H9 (cell line): ENCODE measurements around the gene PACRGL. TPM values are rescaled to one million over a fixed set of nuclear protein-coding genes. Genes with fewer than 3 reads are reported as not detected.

Experiments used
- DNase-seq: peaks from one replicate; pipeline ENCODE4 v3.0.0-alpha.2; 2017
- H2AFZ ChIP-seq: one replicate; pipeline ENCODE4 v1.6.1; 2013; ENCODE audit warnings: mild to moderate bottlenecking, low read length, control low read depth, moderate library complexity
- H2AK5ac ChIP-seq: 2 replicates; pipeline ENCODE4 v1.6.1; 2013; ENCODE audit warnings: low read length, control low read depth, mixed read lengths; ENCODE audit not compliant: insufficient read length
- H2BK120ac ChIP-seq: one replicate; pipeline ENCODE4 v1.6.1; 2013; ENCODE audit warnings: low read depth, mild to moderate bottlenecking, low read length, control low read depth, inconsistent platforms; ENCODE audit not compliant: poor library complexity, severe bottlenecking
- H2BK12ac ChIP-seq: 2 replicates; pipeline ENCODE4 v1.6.1; 2013; ENCODE audit warnings: low read length, control low read depth, mixed read lengths, low read depth; ENCODE audit not compliant: insufficient read length
- H2BK15ac ChIP-seq: 2 replicates; pipeline ENCODE4 v1.6.1; 2013; ENCODE audit warnings: low read depth, low read length, control low read depth
- H2BK20ac ChIP-seq: one replicate; pipeline ENCODE4 v1.6.1; 2013; ENCODE audit warnings: low read depth, mild to moderate bottlenecking, low read length, control low read depth, inconsistent platforms; ENCODE audit not compliant: poor library complexity, severe bottlenecking
- H2BK5ac ChIP-seq: 2 replicates; pipeline ENCODE4 v1.6.1; 2013; ENCODE audit warnings: low read length, control low read depth, mixed read lengths; ENCODE audit not compliant: insufficient read length
- H3K14ac ChIP-seq: 2 replicates; pipeline ENCODE4 v1.6.1; 2013; ENCODE audit warnings: low read length, control low read depth; ENCODE audit not compliant: insufficient read depth
- H3K18ac ChIP-seq: 2 replicates; pipeline ENCODE4 v1.6.1; 2013; ENCODE audit warnings: low read depth, mild to moderate bottlenecking, mixed read lengths, low read length, control low read depth; ENCODE audit not compliant: insufficient read length
- H3K23ac ChIP-seq: 2 replicates; pipeline ENCODE4 v1.6.1; 2013; ENCODE audit warnings: low read length, control low read depth, mixed read lengths, low read depth; ENCODE audit not compliant: insufficient read length
- H3K23me2 ChIP-seq: 2 replicates; pipeline ENCODE4 v1.6.1; 2013; ENCODE audit warnings: low read depth, mild to moderate bottlenecking, mixed read lengths, low read length, control low read depth; ENCODE audit not compliant: insufficient read length, poor library complexity, severe bottlenecking
- H3K27ac ChIP-seq: 2 replicates; pipeline ENCODE4 v1.5.1; 2013; ENCODE audit warnings: low read length, control low read depth, mixed read lengths, low read depth; ENCODE audit not compliant: insufficient read length
- H3K27me3 ChIP-seq: 2 replicates; pipeline ENCODE4 v1.6.1; 2013; ENCODE audit warnings: low read length, control low read depth, inconsistent platforms; ENCODE audit not compliant: insufficient read depth
- H3K4ac ChIP-seq: 2 replicates; pipeline ENCODE4 v1.6.1; 2013; ENCODE audit warnings: low read depth, mild to moderate bottlenecking, control low read depth, inconsistent platforms, low read length, moderate library complexity
- H3K4me1 ChIP-seq: 2 replicates; pipeline ENCODE4 v1.6.1; 2013; ENCODE audit warnings: low read length, control low read depth, inconsistent platforms; ENCODE audit not compliant: insufficient read depth
- H3K4me2 ChIP-seq: 2 replicates; pipeline ENCODE4 v1.6.1; 2013; ENCODE audit warnings: low read length, control low read depth, mixed read lengths; ENCODE audit not compliant: insufficient read length, insufficient read depth
- H3K56ac ChIP-seq: 2 replicates; pipeline ENCODE4 v1.6.1; 2013; ENCODE audit warnings: low read depth, mild to moderate bottlenecking, mixed read lengths, low read length, control low read depth; ENCODE audit not compliant: insufficient read length
- H3K79me1 ChIP-seq: 2 replicates; pipeline ENCODE4 v1.6.1; 2013; ENCODE audit warnings: low read depth, mild to moderate bottlenecking, moderate library complexity, low read length, control low read depth, inconsistent platforms; ENCODE audit not compliant: insufficient read depth, poor library complexity, severe bottlenecking
- H3K79me2 ChIP-seq: 2 replicates; pipeline ENCODE4 v1.6.1; 2013; ENCODE audit warnings: low read length, control low read depth, inconsistent platforms; ENCODE audit not compliant: insufficient read depth
- H3K9ac ChIP-seq: 2 replicates; pipeline ENCODE4 v1.6.1; 2013; ENCODE audit warnings: low read length, control low read depth, mixed read lengths; ENCODE audit not compliant: insufficient read length; ENCODE audit errors: extremely low read depth
- H3K9me3 ChIP-seq: one replicate; pipeline ENCODE4 v1.6.1; 2013; ENCODE audit warnings: low read depth, low read length, inconsistent platforms; ENCODE audit not compliant: control insufficient read depth
- H3T11ph ChIP-seq: one replicate; pipeline ENCODE4 v1.6.1; 2013; ENCODE audit warnings: mild to moderate bottlenecking, low read length, control low read depth, inconsistent platforms
- H4K20me1 ChIP-seq: one replicate; pipeline ENCODE4 v1.6.1; 2013; ENCODE audit not compliant: control insufficient read depth, insufficient read length, insufficient read depth
- H4K5ac ChIP-seq: 2 replicates; pipeline ENCODE4 v1.6.1; 2013; ENCODE audit warnings: low read depth, mild to moderate bottlenecking, mixed read lengths, low read length, control low read depth; ENCODE audit not compliant: insufficient read length
- H4K8ac ChIP-seq: replicated peaks from 2 replicates; pipeline ENCODE4 v1.6.1; 2013; ENCODE audit warnings: low read length, control low read depth, mixed read lengths, low read depth; ENCODE audit not compliant: insufficient read length
- H4K91ac ChIP-seq: 2 replicates; pipeline ENCODE4 v1.6.1; 2013; ENCODE audit warnings: low read depth, mild to moderate bottlenecking, moderate library complexity, mixed read lengths, low read length, control low read depth; ENCODE audit not compliant: insufficient read length
- H3K27ac Mint-ChIP-seq, 3 experiments: 2 replicates in 2 of 3; 3 replicates in 1 of 3; pipeline ENCODE4 v1.8.0; 2020 to 2021; ENCODE audit warnings: mixed read lengths in 3 of 3, mild to moderate bottlenecking in 1 of 3, moderate library complexity in 1 of 3
- H3K27me3 Mint-ChIP-seq: 2 replicates; pipeline ENCODE4 v1.8.0; 2021; ENCODE audit warnings: low read depth, mild to moderate bottlenecking, moderate library complexity, mixed read lengths
- H3K36me3 Mint-ChIP-seq, 3 experiments: 2 replicates in 2 of 3; 3 replicates in 1 of 3; pipeline ENCODE4 v1.8.0; 2020 to 2021; ENCODE audit warnings: low read depth in 3 of 3, mixed read lengths in 3 of 3; ENCODE audit not compliant: insufficient read depth in 1 of 3
- H3K4me1 Mint-ChIP-seq, 2 experiments: 2 replicates each; pipeline ENCODE4 v1.8.0; 2020; ENCODE audit warnings: mixed read lengths in 2 of 2
- H3K4me3 Mint-ChIP-seq, 2 experiments: 2 replicates in 1 of 2; 3 replicates in 1 of 2; pipeline ENCODE4 v1.8.0; 2020 to 2021; ENCODE audit warnings: mild to moderate bottlenecking in 2 of 2, mixed read lengths in 2 of 2, moderate library complexity in 1 of 2
- H3K9me3 Mint-ChIP-seq, 2 experiments: 2 replicates in 1 of 2; 3 replicates in 1 of 2; pipeline ENCODE4 v1.8.0; 2020; ENCODE audit warnings: mild to moderate bottlenecking in 2 of 2, mixed read lengths in 2 of 2, moderate library complexity in 1 of 2
- CTCF ChIP-seq: fragments of 200-600 bp; sonication (generic); conservative IDR thresholded peaks from 3 replicates; pipeline ENCODE4 v1.8.0; 2021; ENCODE audit warnings: antibody characterized with exemption, mild to moderate bottlenecking
- WGBS: extraction: QIAGEN DNeasy Blood & Tissue Kit; methylation state at CpG from one replicate; pipeline ENCODE4 v1.1.7; 2013; ENCODE audit warnings: missing lambda C conversion rate, low lambda C conversion rate, mixed read lengths; ENCODE audit not compliant: insufficient read length; ENCODE audit errors: extremely low coverage; 5-methylcytosine and 5-hydroxymethylcytosine counted together
- total RNA-seq: library from RNA; stranded (reverse); gene quantifications from 2 replicates; pipeline ENCODE4 v1.2.1, GENCODE V29; 2021

Gene PACRGL
- total RNA-seq, 1 experiment from 2014 or later: 18.7 TPM

DNA sequence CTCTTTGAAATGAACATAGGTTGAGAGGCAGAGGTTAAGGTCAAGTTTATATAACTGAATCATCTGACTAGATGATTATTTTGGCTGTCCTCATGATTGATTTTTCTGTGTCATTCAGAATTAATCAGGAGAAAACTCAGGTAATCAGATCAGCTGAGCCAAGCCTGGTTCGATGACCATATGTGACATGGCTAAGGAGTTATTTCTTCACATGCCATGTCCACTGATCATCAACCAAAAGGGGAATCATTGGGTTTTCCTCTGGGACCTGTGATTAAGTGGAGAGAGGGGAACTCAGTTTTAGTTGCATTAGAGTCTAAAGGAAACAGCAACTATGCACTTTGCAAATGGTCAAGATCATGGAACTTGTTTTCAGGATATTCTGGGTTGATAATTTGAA, 20.3 kb upstream of the PACRGL start:
- DNase-seq: no peak
- WGBS: no CpG with 5 or more reads among the region's 1 CpG
- Histone ChIP-seq H3K23me2 (no peaks in the 10 kb centered on the region), H2BK12ac (no peak overlapping the region), H4K8ac (no peak overlapping the region), H3K23ac (no peak overlapping the region), H3K4ac (no peak overlapping the region), H3K4me2 (no peak overlapping the region), H3K9ac (no peak overlapping the region), H3K18ac (no peak overlapping the region), H3K14ac (no peak overlapping the region), H2BK5ac (no peak overlapping the region), H4K91ac (no peak overlapping the region), H4K5ac (no peak overlapping the region), H3K79me1 (no peaks in the 10 kb centered on the region), H2AK5ac (no peak overlapping the region), H2BK20ac (no peak overlapping the region), H3T11ph (no peak overlapping the region), H2AFZ (no peak overlapping the region), H2BK15ac (no peak overlapping the region), H4K20me1 (no peaks in the 10 kb centered on the region), H3K9me3 (no peaks in the 10 kb centered on the region), H3K27ac (no peak overlapping the region), H2BK120ac (no peak overlapping the region), H3K79me2 (no peaks in the 10 kb centered on the region), H3K27me3 (no peaks in the 10 kb centered on the region), H3K56ac (no peak overlapping the region), H3K4me1 (peaks cover 5% of the 10 kb centered on the region)
- Mint-ChIP-seq H3K4me3 (no peak overlapping the region), H3K4me1 (peaks cover 18 to 29% of the 10 kb centered on the region in 2 experiments), H3K36me3 (peaks cover 0 to 7% (median 0%) of the 10 kb centered on the region in 3 experiments; a peak in 2 of 7 replicates), H3K27ac (no peak overlapping the region), H3K27me3 (no peaks in the 10 kb centered on the region), H3K9me3 (peaks cover 2 to 9% of the 10 kb centered on the region in 2 experiments; a peak in 3 of 5 replicates)
- TF ChIP-seq CTCF: no peak
